H1 (cell line): ENCODE data around the gene PTPN2. TPM values are rescaled to one million over a fixed set of nuclear protein-coding genes. Genes with fewer than 3 reads are reported as not detected.

Experiments
- CTCF ChIA-PET: fragments of 300-600 bp; sonication (Branson Sonifier 250); formaldehyde crosslinking; loops from one replicate; lab custom pipeline; 2021; ENCODE audit not compliant: partially characterized antibody; lab: Charles Lee
- POLR2A ChIA-PET: fragments of 300-600 bp; sonication (Branson Sonifier 250); formaldehyde crosslinking; loops from one replicate; lab custom pipeline; 2021; ENCODE audit warnings: inconsistent platforms; ENCODE audit not compliant: partially characterized antibody; lab: Charles Lee
- DNase-seq, 2 experiments: peaks; one replicate each; pipeline versions ENCODE4 v3.0.0 to v3.0.0-alpha.2; 2010 to 2022; ENCODE audit warnings: low spot score in 2 of 2, low read depth in 1 of 2, mixed read lengths in 1 of 2
- FAIRE-seq: peaks from 2 replicates; lab custom pipeline; 2011; peaks lifted over from hg19 to GRCh38; lab: Jason Lieb, UNC
- H2AFZ ChIP-seq: 2 replicates; pipeline ENCODE4 v1.8.1; 2012; ENCODE audit warnings: low read length, inconsistent platforms
- H2AK5ac ChIP-seq: 2 replicates; pipeline ENCODE4 v1.6.1; 2013; ENCODE audit warnings: low read depth, low read length
- H2BK120ac ChIP-seq: replicated peaks from 2 replicates; pipeline ENCODE3; 2013; ENCODE audit warnings: low read depth, low read length, inconsistent platforms
- H2BK12ac ChIP-seq: 2 replicates; pipeline ENCODE4 v1.6.1; 2013; ENCODE audit warnings: low read depth, low read length
- H2BK15ac ChIP-seq: 2 replicates; pipeline ENCODE4 v1.6.1; 2013; ENCODE audit warnings: low read length
- H2BK20ac ChIP-seq: 2 replicates; pipeline ENCODE4 v1.6.1; 2013; ENCODE audit warnings: low read length
- H2BK5ac ChIP-seq: 2 replicates; pipeline ENCODE4 v1.6.1; 2013; ENCODE audit warnings: low read depth, low read length
- H3K14ac ChIP-seq: 2 replicates; pipeline ENCODE4 v1.6.1; 2013; ENCODE audit warnings: inconsistent platforms; ENCODE audit not compliant: insufficient read length
- H3K18ac ChIP-seq: 2 replicates; pipeline ENCODE4 v1.6.1; 2013; ENCODE audit warnings: low read length; ENCODE audit errors: extremely low read depth
- H3K23ac ChIP-seq: 2 replicates; pipeline ENCODE4 v1.6.1; 2013; ENCODE audit warnings: inconsistent platforms; ENCODE audit not compliant: insufficient read length
- H3K23me2 ChIP-seq: 2 replicates; pipeline ENCODE4 v1.6.1; 2013; ENCODE audit warnings: low read depth, low read length
- H3K27ac ChIP-seq: 2 replicates; pipeline ENCODE4 v1.6.1; 2011; ENCODE audit warnings: low read depth, low read length, inconsistent platforms
- H3K27me3 ChIP-seq, 4 experiments: replicated peaks in 1 of 4; 1 replicate in 1 of 4; 2 replicates in 3 of 4; pipeline versions ENCODE4 v1.6.1 to v1.8.1; 2011 to 2013; ENCODE audit warnings: low read length in 3 of 4, mild to moderate bottlenecking in 3 of 4, inconsistent platforms in 2 of 4, mixed read lengths in 2 of 4, moderate library complexity in 1 of 4; ENCODE audit not compliant: control insufficient read depth in 3 of 4, insufficient read depth in 3 of 4; ENCODE audit errors: extremely low read depth in 1 of 4
- H3K36me3 ChIP-seq, 4 experiments: 2 replicates each; pipeline versions ENCODE4 v1.6.1 to v1.8.1; 2011 to 2013; ENCODE audit warnings: mild to moderate bottlenecking in 4 of 4, low read length in 3 of 4, moderate library complexity in 2 of 4, control low read depth in 1 of 4, inconsistent platforms in 1 of 4; ENCODE audit not compliant: insufficient read depth in 4 of 4, control insufficient read depth in 2 of 4
- H3K4ac ChIP-seq: replicated peaks from 2 replicates; pipeline ENCODE3; 2013; ENCODE audit warnings: low read length, low read depth, mixed read lengths, inconsistent platforms; ENCODE audit not compliant: insufficient read length
- H3K4me1 ChIP-seq, 4 experiments: replicated peaks in 1 of 4; 1 replicate in 1 of 4; 2 replicates in 3 of 4; pipeline versions ENCODE4 v1.6.1 to v1.8.1; 2011 to 2013; ENCODE audit warnings: low read length in 3 of 4, inconsistent platforms in 2 of 4, mixed read lengths in 1 of 4; ENCODE audit not compliant: insufficient read depth in 4 of 4, control insufficient read depth in 3 of 4
- H3K4me2 ChIP-seq, 2 experiments: 2 replicates each; pipeline versions ENCODE4 v1.6.1 to v1.8.1; 2011 to 2013; ENCODE audit warnings: low read depth in 2 of 2, low read length in 2 of 2, control low read depth in 1 of 2, inconsistent platforms in 1 of 2, mild to moderate bottlenecking in 1 of 2; ENCODE audit not compliant: insufficient read depth in 1 of 2
- H3K4me3 ChIP-seq, 4 experiments: fragments of 200-600, 300-600 bp in 1 of 4; sonication (generic), shearing (Covaris generic), sonication (Bioruptor Twin) in 1 of 4; 2 replicates each; pipeline versions ENCODE4 v1.5.1 to v1.8.1; 2011 to 2016; ENCODE audit warnings: low read length in 4 of 4, low read depth in 3 of 4, control low read depth in 2 of 4, inconsistent platforms in 2 of 4, mild to moderate bottlenecking in 2 of 4, mixed read lengths in 1 of 4, moderate library complexity in 1 of 4; ENCODE audit not compliant: insufficient read depth in 2 of 4; ENCODE audit errors: extremely low read depth in 1 of 4
- H3K56ac ChIP-seq: replicated peaks from 2 replicates; pipeline ENCODE3; 2013; ENCODE audit warnings: low read depth, mild to moderate bottlenecking, mixed read lengths, low read length, inconsistent platforms; ENCODE audit not compliant: insufficient read length
- H3K79me1 ChIP-seq: 2 replicates; pipeline ENCODE4 v1.6.1; 2013; ENCODE audit warnings: low read depth, low read length, control low read depth
- H3K79me2 ChIP-seq, 2 experiments: 2 replicates each; pipeline versions ENCODE4 v1.6.1 to v1.8.1; 2012 to 2013; ENCODE audit warnings: low read length in 2 of 2, mild to moderate bottlenecking in 2 of 2, inconsistent platforms in 1 of 2; ENCODE audit not compliant: insufficient read depth in 2 of 2, control insufficient read depth in 1 of 2
- H3K9ac ChIP-seq, 4 experiments: replicated peaks in 1 of 4; 1 replicate in 1 of 4; 2 replicates in 3 of 4; pipeline versions ENCODE4 v1.6.1 to v1.8.1; 2011 to 2013; ENCODE audit warnings: low read depth in 3 of 4, low read length in 3 of 4, control low read depth in 2 of 4, mild to moderate bottlenecking in 2 of 4, moderate library complexity in 2 of 4, inconsistent platforms in 1 of 4; ENCODE audit errors: extremely low read depth in 1 of 4
- H3K9me3 ChIP-seq, 2 experiments: 2 replicates each; pipeline versions ENCODE4 v1.6.1 to v1.8.1; 2012 to 2013; ENCODE audit warnings: mild to moderate bottlenecking in 2 of 2, moderate library complexity in 2 of 2, control low read depth in 1 of 2, inconsistent platforms in 1 of 2, low read depth in 1 of 2, low read length in 1 of 2, mixed read lengths in 1 of 2; ENCODE audit not compliant: insufficient read depth in 2 of 2
- H4K20me1 ChIP-seq, 2 experiments: replicated peaks in 1 of 2; 2 replicates each; pipeline versions ENCODE3 to v1.8.1; 2011 to 2013; ENCODE audit warnings: inconsistent platforms in 2 of 2, low read length in 2 of 2, mild to moderate bottlenecking in 1 of 2; ENCODE audit not compliant: insufficient read depth in 2 of 2, control insufficient read depth in 1 of 2
- H4K5ac ChIP-seq: 2 replicates; pipeline ENCODE4 v1.6.1; 2013; ENCODE audit warnings: low read length, low read depth, mixed read lengths, inconsistent platforms; ENCODE audit not compliant: insufficient read length
- H4K8ac ChIP-seq: 2 replicates; pipeline ENCODE4 v1.8.0; 2013; ENCODE audit warnings: mild to moderate bottlenecking, moderate library complexity, low read length, inconsistent platforms; ENCODE audit not compliant: insufficient read depth; ENCODE audit errors: extremely low read depth
- H4K91ac ChIP-seq: replicated peaks from 2 replicates; pipeline ENCODE3; 2013; ENCODE audit warnings: low read length, mixed read lengths, inconsistent platforms; ENCODE audit not compliant: insufficient read length
- BACH1 ChIP-seq: IDR thresholded peaks from 2 replicates; pipeline ENCODE4 v1.6.1; 2012; ENCODE audit warnings: low read length, improper control_type of control experiment
- HDAC2 ChIP-seq, 2 experiments: fragments of 300-600 bp in 1 of 2; sonication (generic) in 1 of 2; IDR thresholded peaks; 2 replicates each; pipeline ENCODE4 v1.6.1; 2011 to 2012; ENCODE audit warnings: low read depth in 2 of 2, low read length in 2 of 2, mild to moderate bottlenecking in 2 of 2, moderate library complexity in 2 of 2, borderline replicate concordance in 1 of 2, inconsistent platforms in 1 of 2
- MAFK ChIP-seq: IDR thresholded peaks from 2 replicates; pipeline ENCODE4 v1.6.1; 2012; ENCODE audit warnings: low read depth, mild to moderate bottlenecking, improper control_type of control experiment, low read length
- POLR2AphosphoS5 ChIP-seq: IDR thresholded peaks from 2 replicates; pipeline ENCODE4 v1.6.1; 2011; ENCODE audit warnings: low read depth, low read length
- RNF2 ChIP-seq: fragments of 200-900, 300-1000 bp; sonication (generic); IDR thresholded peaks from 2 replicates; pipeline ENCODE4 v1.7.1; 2016; ENCODE audit warnings: borderline replicate concordance, low read depth, mild to moderate bottlenecking, antibody characterized with exemption, low read length; ENCODE audit not compliant: poor library complexity, severe bottlenecking; ENCODE audit errors: missing control alignments
- SIRT6 ChIP-seq: IDR thresholded peaks from one replicate; pipeline ENCODE4 v1.7.1; 2012; ENCODE audit warnings: low read length, inconsistent platforms
- SP1 ChIP-seq: IDR thresholded peaks from 2 replicates; pipeline ENCODE4 v1.6.1; 2011; ENCODE audit warnings: low read depth, low read length
- TBP ChIP-seq: IDR thresholded peaks from 2 replicates; pipeline ENCODE4 v1.6.1; 2011; ENCODE audit warnings: low read depth, low read length, improper control_type of control experiment
- TCF12 ChIP-seq: IDR thresholded peaks from 2 replicates; pipeline ENCODE4 v1.6.1; 2011; ENCODE audit warnings: low read depth, mild to moderate bottlenecking, low read length
- TEAD4 ChIP-seq: IDR thresholded peaks from 2 replicates; pipeline ENCODE4 v1.6.1; 2012; ENCODE audit warnings: low read depth, low read length, inconsistent platforms, mixed read lengths
- WGBS, 2 experiments: shearing (Covaris generic) in 1 of 2; methylation state at CpG; one replicate each; pipeline versions ENCODE4 v1.1.6 to v1.1.7; 2013 to 2015; ENCODE audit warnings: low lambda C conversion rate in 2 of 2, mixed read lengths in 2 of 2, inconsistent platforms in 1 of 2, low coverage in 1 of 2, missing lambda C conversion rate in 1 of 2; ENCODE audit not compliant: insufficient replicate concordance in 2 of 2, insufficient coverage in 1 of 2, insufficient read length in 1 of 2; ENCODE audit errors: extremely low coverage in 1 of 2, missing lambda C conversion rate in 1 of 2; 5-methylcytosine and 5-hydroxymethylcytosine counted together
- polyA plus RNA-seq, 7 experiments: library from polyadenylated mRNA; depleted of rRNA in 3 of 7; stranded (reverse) in 5 of 7; unstranded in 2 of 7; fragments of >200 nt in 5 of 7; fragments of 200-250 nt in 2 of 7; gene quantifications; 1 replicate in 5 of 7; 2 replicates in 1 of 7; 4 replicates in 1 of 7; pipeline versions ENCODE4 v1.2.1 to v1.2.3, GENCODE V29; 2011 to 2013; ENCODE audit warnings: missing spikeins in 2 of 7, mixed read lengths in 2 of 7
- total RNA-seq: library from RNA; stranded (reverse); fragmentation: NEBNext Ultra II Directional; extraction: Animal tissue kit (Norgen Biotek cat#: 25700); gene quantifications from 2 replicates; pipeline ENCODE4 v1.2.1, GENCODE V29; 2021
- TF ChIP-seq, protein P1 (sequence below): IDR thresholded peaks from 2 replicates; pipeline ENCODE4 v1.6.1; 2012; ENCODE audit warnings: low read length, inconsistent platforms

Gene PTPN2
- total and polyA plus RNA-seq, 2 of the 8 experiments (the other 6 are each of a cell fraction or from before 2014, with no cell fraction given), result 16.4 to 54.0 TPM

DNA sequence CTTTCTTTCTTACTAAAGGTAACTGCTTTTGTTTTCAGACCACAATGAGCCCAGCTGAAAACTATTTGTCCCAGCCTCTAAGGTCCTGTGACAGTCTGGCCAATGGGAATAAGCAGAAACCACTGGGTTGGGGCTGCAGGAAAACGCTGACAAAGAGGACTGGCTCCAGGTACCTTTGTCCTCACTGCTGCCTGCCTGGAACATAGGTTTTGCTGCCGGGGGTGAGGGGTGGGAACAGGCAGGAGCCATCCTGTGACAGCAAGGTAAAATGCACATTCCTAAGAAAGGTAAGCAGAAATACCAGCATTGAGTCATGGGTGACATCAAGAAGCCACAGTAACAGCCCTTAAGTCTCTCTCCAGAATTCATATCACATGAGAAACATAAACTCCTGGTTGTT, 21.6 kb downstream of the PTPN2 start:
- no peak overlapping the region for H2AFZ ChIP-seq
- peak overlapping the region in 1 of 4 experiments; percentile 28; a peak in 1 of 7 replicates for H3K9ac ChIP-seq
- H2BK15ac ChIP-seq, result no peak overlapping the region
- no peaks in the 10 kb centered on the region; the same call in 1 of the 2 replicates for H3K23me2 ChIP-seq
- no peak overlapping the region for H2BK120ac ChIP-seq
- no peak overlapping the region for H4K8ac ChIP-seq
- H3K14ac ChIP-seq, result no peak overlapping the region
- H3K56ac ChIP-seq, result no peak overlapping the region
- peaks cover 2% of the 10 kb centered on the region; the same call in 1 of the 2 replicates for H3K79me1 ChIP-seq
- no peak overlapping the region for H4K5ac ChIP-seq
- no peak overlapping the region for H3K27ac ChIP-seq
- peaks cover 0 to 4% of the 10 kb centered on the region in 2 experiments for H4K20me1 ChIP-seq
- peak; percentile 66 to 82 for DNase-seq
- H3K4me3 ChIP-seq, result no peak overlapping the region; a peak in 1 of 8 replicates
- CTCF ChIA-PET, result interaction anchor here (0.8 to 2.5 kb wide), 9 partner anchors 10 to 118 kb away, joined by 3 to 8 read pairs (median 4); no protein-coding TSS in a partner anchor
- POLR2A ChIA-PET, result interaction anchor here (0.9 to 1.8 kb wide), 6 partner anchors 10 to 160 kb away, joined by 3 to 9 read pairs (median 4); partner anchors contain the start of genes CEP76, PSMG2 and PTPN2
- H3K79me2 ChIP-seq, result peaks cover 3 to 87% of the 10 kb centered on the region in 2 experiments; a peak in 3 of 4 replicates
- H3K36me3 ChIP-seq, result peaks cover 0 to 3% (median 0%) of the 10 kb centered on the region in 4 experiments; a peak in 1 of 8 replicates
- peaks cover 0 to 12% (median 5%) of the 10 kb centered on the region in 4 experiments; a peak in 5 of 7 replicates for H3K4me1 ChIP-seq
- H3K4me2 ChIP-seq, result peak overlapping the region; percentile 3 to 42; a peak in 3 of 4 replicates
- FAIRE-seq, result peak; percentile 79
- no peaks in the 10 kb centered on the region for H3K27me3 ChIP-seq
- H3K9me3 ChIP-seq, result no peaks in the 10 kb centered on the region
- 21% methylated on average over 2 of the region's 2 CpGs; no CpG with 5 or more reads in 1 of the 2 experiments for WGBS, 2 experiments
- H3K23ac ChIP-seq, result no peak overlapping the region
- H2BK5ac ChIP-seq, result no peak overlapping the region
- H2AK5ac ChIP-seq, result no peak overlapping the region
- no peak overlapping the region for H2BK12ac ChIP-seq
- H4K91ac ChIP-seq, result no peak overlapping the region
- H3K18ac ChIP-seq, result no peak overlapping the region
- H2BK20ac ChIP-seq, result no peak overlapping the region
- no peak overlapping the region for H3K4ac ChIP-seq
- TF ChIP-seq TBP, result peak; percentile 36; the same call in 1 of the 2 replicates
- 0 out of 2 replicates have a peak, but pooled peaks have one; percentile 8 for TF ChIP-seq TCF12
- peak; percentile 56 for TF ChIP-seq MAFK
- peak; percentile 38; the same call in 1 of the 2 replicates for TF ChIP-seq BACH1
- TF ChIP-seq, protein P1, sequence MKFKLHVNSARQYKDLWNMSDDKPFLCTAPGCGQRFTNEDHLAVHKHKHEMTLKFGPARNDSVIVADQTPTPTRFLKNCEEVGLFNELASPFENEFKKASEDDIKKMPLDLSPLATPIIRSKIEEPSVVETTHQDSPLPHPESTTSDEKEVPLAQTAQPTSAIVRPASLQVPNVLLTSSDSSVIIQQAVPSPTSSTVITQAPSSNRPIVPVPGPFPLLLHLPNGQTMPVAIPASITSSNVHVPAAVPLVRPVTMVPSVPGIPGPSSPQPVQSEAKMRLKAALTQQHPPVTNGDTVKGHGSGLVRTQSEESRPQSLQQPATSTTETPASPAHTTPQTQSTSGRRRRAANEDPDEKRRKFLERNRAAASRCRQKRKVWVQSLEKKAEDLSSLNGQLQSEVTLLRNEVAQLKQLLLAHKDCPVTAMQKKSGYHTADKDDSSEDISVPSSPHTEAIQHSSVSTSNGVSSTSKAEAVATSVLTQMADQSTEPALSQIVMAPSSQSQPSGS, result no peak
- peak; percentile 20; the same call in 1 of the 2 replicates for TF ChIP-seq SP1
- no peak for TF ChIP-seq SIRT6
- 0 out of 4 replicates have a peak, but pooled peaks of 1 of the 2 experiments have one; percentile 25 for TF ChIP-seq HDAC2 (IDR thresholded peaks at IDR 0.05; ENCODE audit: borderline replicate concordance in 1 of 2, low read depth in 2 of 2, low read length in 2 of 2)
- TF ChIP-seq TEAD4, result peak; percentile 60
- TF ChIP-seq POLR2AphosphoS5, result no peak
- TF ChIP-seq RNF2, result no peak
